ENCODE data around the gene BRICD5. TPM values are rescaled to one million over a fixed set of nuclear protein-coding genes. Genes with fewer than 3 reads are reported as not detected.

Gene BRICD5
- total RNA-seq, 1 experiment from 2014 or later = 18.6 TPM

DNA sequence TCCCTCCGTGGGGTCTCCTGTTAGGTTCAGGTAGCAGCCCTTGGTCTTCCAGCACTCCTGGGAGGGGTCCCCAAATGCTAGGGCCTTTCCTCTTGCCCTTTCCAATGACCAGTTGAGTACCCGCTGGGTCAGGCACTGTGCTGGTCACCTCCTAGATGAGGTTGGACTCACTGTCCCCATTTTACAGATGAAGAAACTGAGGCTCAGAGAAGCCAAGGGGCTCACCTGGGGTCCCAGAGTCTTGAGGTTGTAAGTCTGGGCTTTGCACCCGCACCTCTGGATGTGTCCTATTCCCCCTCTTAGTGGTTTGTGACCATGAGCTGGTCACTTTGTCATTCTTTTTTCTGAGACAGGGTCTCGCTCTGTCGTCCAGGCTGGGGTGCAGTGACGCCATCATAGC, 12.9 kb downstream of the BRICD5 start:
- ChIA-PET CTCF (no interaction called here), POLR2A (ENCODE audit: low non-redundant PET) (no interaction called here)
- no peak overlapping the region for H3K27ac ChIP-seq (ENCODE audit: low read depth, low read length, poor library complexity, severe bottlenecking)
- no peaks in the 10 kb centered on the region for H3K9me3 ChIP-seq (ENCODE audit: low read depth, low read length, poor library complexity, severe bottlenecking)
- no peak for DNase-seq (ENCODE audit: low spot score)
- TF ChIP-seq EZH2 (IDR thresholded peaks at IDR 0.05; ENCODE audit: borderline replicate concordance, low read depth, low read length, poor library complexity, severe bottlenecking) = no peak
- TF ChIP-seq, protein P1, sequence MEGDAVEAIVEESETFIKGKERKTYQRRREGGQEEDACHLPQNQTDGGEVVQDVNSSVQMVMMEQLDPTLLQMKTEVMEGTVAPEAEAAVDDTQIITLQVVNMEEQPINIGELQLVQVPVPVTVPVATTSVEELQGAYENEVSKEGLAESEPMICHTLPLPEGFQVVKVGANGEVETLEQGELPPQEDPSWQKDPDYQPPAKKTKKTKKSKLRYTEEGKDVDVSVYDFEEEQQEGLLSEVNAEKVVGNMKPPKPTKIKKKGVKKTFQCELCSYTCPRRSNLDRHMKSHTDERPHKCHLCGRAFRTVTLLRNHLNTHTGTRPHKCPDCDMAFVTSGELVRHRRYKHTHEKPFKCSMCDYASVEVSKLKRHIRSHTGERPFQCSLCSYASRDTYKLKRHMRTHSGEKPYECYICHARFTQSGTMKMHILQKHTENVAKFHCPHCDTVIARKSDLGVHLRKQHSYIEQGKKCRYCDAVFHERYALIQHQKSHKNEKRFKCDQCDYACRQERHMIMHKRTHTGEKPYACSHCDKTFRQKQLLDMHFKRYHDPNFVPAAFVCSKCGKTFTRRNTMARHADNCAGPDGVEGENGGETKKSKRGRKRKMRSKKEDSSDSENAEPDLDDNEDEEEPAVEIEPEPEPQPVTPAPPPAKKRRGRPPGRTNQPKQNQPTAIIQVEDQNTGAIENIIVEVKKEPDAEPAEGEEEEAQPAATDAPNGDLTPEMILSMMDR (conservative IDR thresholded peaks at IDR 0.05; ENCODE audit: low read depth, low read length) = no peak
- H3K4me3 ChIP-seq (ENCODE audit: low read depth, low read length, poor library complexity, severe bottlenecking) = no peak overlapping the region
- H3K36me3 ChIP-seq (ENCODE audit: insufficient read depth, low read length, poor library complexity, severe bottlenecking) = no peaks in the 10 kb centered on the region
- peaks cover 26% of the 10 kb centered on the region for H3K27me3 ChIP-seq (replicated peaks; ENCODE audit: insufficient read depth, low read depth, low read length, poor library complexity)
- H3K4me1 ChIP-seq (ENCODE audit: insufficient read depth, low read length, poor library complexity, severe bottlenecking) = peaks cover 7% of the 10 kb centered on the region
- intact Hi-C loops (cut with micrococcal nuclease; ENCODE audit: unreplicated experiment) = no loop called here
- BruUV-seq (replicated peaks) = no TSS peak

DNA sequence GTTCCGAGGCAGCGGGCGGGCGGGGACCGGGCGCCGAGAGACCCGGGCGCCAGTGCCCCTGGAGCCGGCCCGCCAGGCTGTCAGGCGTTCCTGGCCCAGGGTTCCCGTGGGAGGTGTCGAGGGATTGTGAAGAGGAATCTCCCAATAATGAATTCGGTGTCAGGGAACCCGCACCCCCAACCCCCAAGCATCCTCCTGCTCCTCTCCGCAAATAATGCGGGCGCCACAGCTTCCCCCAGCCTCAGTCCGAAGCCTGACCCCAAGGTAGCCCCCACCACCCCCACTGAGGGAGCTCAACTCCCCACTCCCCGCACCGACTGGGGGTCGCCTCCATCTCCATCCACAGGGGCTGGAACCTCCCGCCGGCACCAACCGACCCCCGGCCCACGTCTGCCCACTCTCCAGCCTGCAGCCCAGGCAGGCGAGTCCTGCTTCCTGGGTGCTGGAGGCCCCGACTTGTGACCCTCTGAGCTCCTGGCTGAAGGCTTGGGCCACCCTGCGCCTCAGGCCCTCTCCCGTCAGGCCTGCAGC, 13.6 kb downstream of the BRICD5 start:
- intact Hi-C loops (cut with micrococcal nuclease; ENCODE audit: unreplicated experiment) = no loop called here
- H3K27me3 ChIP-seq (replicated peaks; ENCODE audit: insufficient read depth, low read depth, low read length, poor library complexity) = peaks cover 26% of the 10 kb centered on the region
- ChIA-PET CTCF (no interaction called here), POLR2A (ENCODE audit: low non-redundant PET) (no interaction called here)
- H3K36me3 ChIP-seq (ENCODE audit: insufficient read depth, low read length, poor library complexity, severe bottlenecking) = no peaks in the 10 kb centered on the region
- peak overlapping the region; percentile 35 for H3K4me3 ChIP-seq (ENCODE audit: low read depth, low read length, poor library complexity, severe bottlenecking)
- H3K4me1 ChIP-seq (ENCODE audit: insufficient read depth, low read length, poor library complexity, severe bottlenecking) = peaks cover 7% of the 10 kb centered on the region
- no TSS peak for BruUV-seq (replicated peaks)
- TF ChIP-seq, protein P1 (conservative IDR thresholded peaks at IDR 0.05; ENCODE audit: low read depth, low read length) = no peak
- TF ChIP-seq EZH2 (IDR thresholded peaks at IDR 0.05; ENCODE audit: borderline replicate concordance, low read depth, low read length, poor library complexity, severe bottlenecking) = no peak
- DNase-seq (ENCODE audit: low spot score) = no peak
- H3K27ac ChIP-seq (ENCODE audit: low read depth, low read length, poor library complexity, severe bottlenecking) = no peak overlapping the region
- H3K9me3 ChIP-seq (ENCODE audit: low read depth, low read length, poor library complexity, severe bottlenecking) = no peaks in the 10 kb centered on the region

DNA sequence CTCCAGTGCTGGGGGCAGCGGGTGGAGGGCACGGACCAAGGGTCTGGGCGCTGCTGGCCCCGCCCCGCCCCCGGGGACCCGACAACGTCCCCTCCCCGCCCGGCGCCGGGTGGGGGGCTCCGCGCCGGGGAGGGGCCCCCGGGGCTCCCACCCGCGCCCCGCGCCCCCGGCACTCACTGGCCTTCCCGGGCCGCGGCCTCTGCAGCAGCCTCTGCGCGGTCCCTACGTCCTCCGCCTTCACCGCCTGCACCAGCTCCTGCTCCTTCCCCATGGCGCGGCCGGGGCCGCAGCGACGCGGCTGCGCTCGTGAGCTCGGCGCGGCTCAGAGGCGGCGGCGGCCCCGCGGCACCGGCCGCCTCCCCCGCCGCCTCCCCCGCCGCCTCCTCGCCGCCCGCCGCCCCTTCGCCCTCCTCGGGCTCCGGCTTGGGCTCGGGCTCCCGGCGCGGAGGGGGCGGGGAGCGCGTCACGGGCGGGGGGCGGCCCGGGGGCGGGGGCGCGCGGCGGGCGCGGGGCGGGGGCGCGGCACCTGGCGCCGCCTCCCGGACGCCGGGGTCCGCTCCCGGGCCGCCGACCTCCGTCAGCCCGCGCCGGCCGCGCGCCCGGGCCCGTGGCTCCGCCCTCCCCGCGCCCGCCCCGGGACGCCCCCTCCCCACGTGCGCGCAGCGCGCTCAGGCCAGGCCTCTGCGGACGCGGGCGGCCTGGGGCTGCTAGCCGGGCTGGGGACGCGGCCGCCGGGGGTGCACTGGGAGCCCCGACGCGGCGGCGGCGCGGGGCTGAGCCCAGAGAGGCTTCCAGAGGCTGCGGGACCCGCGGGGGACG, 14.3 kb downstream of the BRICD5 start, which contains the start of gene CASKIN1:
TSS of gene CASKIN1 (minus strand) at position 444 of the 819 bp plus-strand sequence. CDS start at position 271, 173 bp downstream.
- intact Hi-C loops (cut with micrococcal nuclease; ENCODE audit: unreplicated experiment) = no loop called here
- POLR2A ChIA-PET (ENCODE audit: low non-redundant PET) = no interaction called here
- Histone ChIP-seq H3K27ac (ENCODE audit: low read depth, low read length, poor library complexity, severe bottlenecking) (no peak within 1 kb of the TSS), H3K9me3 (ENCODE audit: low read depth, low read length, poor library complexity, severe bottlenecking) (no peaks in the 10 kb centered on the region), H3K4me1 (ENCODE audit: insufficient read depth, low read length, poor library complexity, severe bottlenecking) (peaks cover 7% of the 10 kb centered on the region), H3K4me3 (ENCODE audit: low read depth, low read length, poor library complexity, severe bottlenecking) (peak within 1 kb of the TSS; percentile 53), H3K36me3 (ENCODE audit: insufficient read depth, low read length, poor library complexity, severe bottlenecking) (no peaks in the 10 kb centered on the region), H3K27me3 (replicated peaks; ENCODE audit: insufficient read depth, low read depth, low read length, poor library complexity) (peaks cover 26% of the 10 kb centered on the region)
- TF ChIP-seq, protein P1 (conservative IDR thresholded peaks at IDR 0.05; ENCODE audit: low read depth, low read length) = no peak
- TF ChIP-seq EZH2 (IDR thresholded peaks at IDR 0.05; ENCODE audit: borderline replicate concordance, low read depth, low read length, poor library complexity, severe bottlenecking) = no peak
- DNase-seq (ENCODE audit: low spot score) = peak; percentile 52
- CTCF ChIA-PET = no interaction called here
- no TSS peak for BruUV-seq (replicated peaks)
